D721Med (cell line): Measurements from ENCODE around the gene STARD9.

Source experiments
- DNase-seq: peaks from one replicate; pipeline ENCODE4 v3.0.0; 2011; ENCODE audit warnings: low spot score; ENCODE audit not compliant: insufficient read length
- FAIRE-seq: peaks from 2 replicates; lab custom pipeline; 2011; peaks lifted over from hg19 to GRCh38; lab: Jason Lieb, UNC
- CTCF ChIP-seq: IDR thresholded peaks from 2 replicates; pipeline ENCODE4 v1.5.1; 2012; ENCODE audit warnings: mild to moderate bottlenecking, control low read depth; ENCODE audit not compliant: insufficient read depth; ENCODE audit errors: missing control alignments

The STARD9 gene

GRCh38 chr15:42612367-42612912, 37.0 kb downstream of the STARD9 start:
- no peak for DNase-seq
- no peak for TF ChIP-seq CTCF
- FAIRE-seq = no peak

- DNase-seq (no peak), FAIRE-seq (no peak)
- no peak for TF ChIP-seq CTCF
Observed at GRCh38 chr15:42616107-42616506, 40.7 kb downstream of the STARD9 start.

DNA sequence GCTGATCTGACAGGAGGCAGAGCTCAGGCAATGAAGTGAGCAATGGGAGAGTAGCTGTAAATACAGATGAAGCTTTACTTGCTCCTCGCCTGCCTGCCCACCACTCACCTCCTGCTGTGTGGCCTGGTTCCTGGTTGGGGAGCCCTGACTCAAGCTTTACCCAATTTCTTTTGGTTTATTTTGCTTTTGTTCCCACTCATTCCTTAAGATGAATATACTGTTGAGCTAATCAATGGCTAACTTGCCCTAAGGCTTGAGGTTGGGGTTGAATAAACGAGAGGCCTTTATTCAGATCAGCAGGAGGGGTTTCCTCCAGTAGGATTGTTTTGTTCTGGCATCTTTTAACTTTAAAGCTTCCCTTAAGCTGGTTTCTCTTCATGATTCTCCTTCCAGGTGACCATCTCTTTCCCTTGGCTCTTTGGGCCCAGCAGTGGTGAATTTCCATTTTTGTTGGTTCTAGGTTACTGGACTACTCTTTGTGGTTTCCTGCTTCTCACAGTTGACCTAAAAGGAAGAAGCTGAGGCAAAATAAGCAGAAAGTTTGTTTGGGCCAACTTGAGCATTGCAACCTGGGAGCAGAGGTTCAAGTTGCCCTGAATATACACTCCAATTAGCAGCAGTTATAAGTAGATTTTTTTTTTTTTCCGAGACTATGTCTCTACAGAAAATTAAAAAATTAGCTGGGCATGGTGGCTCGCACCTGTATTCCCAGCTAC, 44.4 kb downstream of the STARD9 start:
- DNase-seq (no peak), FAIRE-seq (no peak)
- TF ChIP-seq CTCF = no peak

GRCh38 chr15:42621386-42621785, 46.0 kb downstream of the STARD9 start:
- no peak for TF ChIP-seq CTCF
- no peak for DNase-seq
- no peak for FAIRE-seq

- no peak for TF ChIP-seq CTCF
- DNase-seq (no peak), FAIRE-seq (no peak)
Observed at GRCh38 chr15:42621996-42622925, 46.9 kb downstream of the STARD9 start.

DNA sequence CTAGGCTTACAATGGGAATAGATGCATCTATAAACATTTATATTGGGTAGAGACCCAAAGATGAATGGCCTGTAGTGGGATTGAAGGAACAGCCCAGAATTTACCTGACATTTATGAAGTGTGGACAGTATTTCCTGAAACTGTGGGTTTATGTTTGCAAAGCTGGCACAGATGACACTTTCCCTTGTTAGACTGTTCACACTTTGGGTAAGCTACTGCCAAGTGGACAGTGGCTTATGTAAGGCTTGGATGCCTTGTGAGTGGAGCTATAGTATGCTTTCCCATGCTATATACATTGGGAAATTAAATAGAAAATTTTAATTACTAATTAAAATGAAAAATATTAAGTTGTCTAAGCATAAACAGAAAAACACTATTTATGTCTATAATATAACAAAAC, 48.5 kb downstream of the STARD9 start:
- TF ChIP-seq CTCF = no peak
- FAIRE-seq (no peak), DNase-seq (no peak)
